Activated B cell treated with CpG ODN at 0.5 μM for 24 hours (primary cell): Measurements from ENCODE around the gene MAP3K13. TPM values are rescaled to one million over a fixed set of nuclear protein-coding genes. Genes with fewer than 3 reads are reported as not detected.
A peak's percentile ranks its signal among the peaks of the same experiment; 100 is the strongest.

Source experiments
- ATAC-seq: fragments of 200-7000 bp; cut with Tn5 transposase; one replicate; pipeline ENCODE4 v1.10.0; 2021; ENCODE audit warnings: low read depth, mild to moderate bottlenecking, moderate library complexity
- CTCF ChIA-PET: fragments of 350-600 bp; sonication (Branson Sonifier 250); formaldehyde crosslinking; loops from one replicate; lab custom pipeline; 2021; ENCODE audit warnings: antibody characterized with exemption; lab: Charles Lee
- POLR2A ChIA-PET: fragments of 350-600 bp; sonication (Branson Sonifier 250); formaldehyde crosslinking; loops from one replicate; lab custom pipeline; 2021; ENCODE audit warnings: antibody characterized with exemption; lab: Charles Lee
- DNase-seq: peaks from one replicate; pipeline ENCODE4 v3.0.0; 2022
- H3K27ac Mint-ChIP-seq: one replicate; pipeline ENCODE4 v1.8.0; 2020; ENCODE audit warnings: mixed read lengths
- H3K27me3 Mint-ChIP-seq: one replicate; pipeline ENCODE4 v1.8.0; 2021; ENCODE audit warnings: mixed read lengths
- H3K36me3 Mint-ChIP-seq: one replicate; pipeline ENCODE4 v1.8.0; 2021; ENCODE audit warnings: low read depth, mixed read lengths
- H3K4me1 Mint-ChIP-seq: one replicate; pipeline ENCODE4 v1.8.0; 2021; ENCODE audit warnings: mixed read lengths
- H3K4me3 Mint-ChIP-seq: one replicate; pipeline ENCODE4 v1.8.0; 2020; ENCODE audit warnings: mild to moderate bottlenecking, mixed read lengths
- H3K9me3 Mint-ChIP-seq: one replicate; pipeline ENCODE4 v1.8.0; 2020; ENCODE audit warnings: mixed read lengths
- intact Hi-C: fragments of 100-400 bp; cut with micrococcal nuclease; formaldehyde crosslinking; loops from one replicate; pipeline ENCODE4 v1.15.1; 2024
- total RNA-seq: library from RNA; stranded (reverse); gene quantifications from 2 replicates; pipeline ENCODE4 v1.2.3, GENCODE V29; 2022
- TF ChIP-seq, protein P1 (sequence below): fragments of 200-600 bp; IDR thresholded peaks from one replicate; pipeline ENCODE4 v1.8.0; 2022; ENCODE audit warnings: antibody characterized with exemption, mild to moderate bottlenecking

MAP3K13 gene
- total RNA-seq, 1 donor from 2014 or later, result 10.5 TPM

DNA sequence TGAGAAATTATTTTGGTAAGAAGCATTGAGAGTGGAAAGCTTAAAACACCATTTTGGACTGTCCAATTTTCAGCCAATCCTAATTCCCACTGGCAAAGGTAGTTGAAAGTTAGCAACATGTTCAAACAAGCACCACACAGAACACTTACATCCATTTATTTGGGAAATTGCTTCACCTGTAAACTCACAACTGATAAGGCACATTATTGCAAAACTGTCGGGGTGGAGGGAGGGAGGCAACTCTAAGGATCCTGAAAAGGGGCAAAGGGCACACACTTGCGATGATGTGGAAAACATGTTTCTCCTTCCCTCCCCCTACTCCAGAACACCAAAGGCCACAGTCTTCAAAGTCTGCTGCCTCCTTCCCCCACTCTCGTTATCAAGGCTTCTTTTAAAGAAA lies 126.5 kb downstream of the MAP3K13 start:
- ChIA-PET POLR2A (no interaction called here), CTCF (no interaction called here)
- intact Hi-C loops, result no loop called here
- TF ChIP-seq, protein P1, sequence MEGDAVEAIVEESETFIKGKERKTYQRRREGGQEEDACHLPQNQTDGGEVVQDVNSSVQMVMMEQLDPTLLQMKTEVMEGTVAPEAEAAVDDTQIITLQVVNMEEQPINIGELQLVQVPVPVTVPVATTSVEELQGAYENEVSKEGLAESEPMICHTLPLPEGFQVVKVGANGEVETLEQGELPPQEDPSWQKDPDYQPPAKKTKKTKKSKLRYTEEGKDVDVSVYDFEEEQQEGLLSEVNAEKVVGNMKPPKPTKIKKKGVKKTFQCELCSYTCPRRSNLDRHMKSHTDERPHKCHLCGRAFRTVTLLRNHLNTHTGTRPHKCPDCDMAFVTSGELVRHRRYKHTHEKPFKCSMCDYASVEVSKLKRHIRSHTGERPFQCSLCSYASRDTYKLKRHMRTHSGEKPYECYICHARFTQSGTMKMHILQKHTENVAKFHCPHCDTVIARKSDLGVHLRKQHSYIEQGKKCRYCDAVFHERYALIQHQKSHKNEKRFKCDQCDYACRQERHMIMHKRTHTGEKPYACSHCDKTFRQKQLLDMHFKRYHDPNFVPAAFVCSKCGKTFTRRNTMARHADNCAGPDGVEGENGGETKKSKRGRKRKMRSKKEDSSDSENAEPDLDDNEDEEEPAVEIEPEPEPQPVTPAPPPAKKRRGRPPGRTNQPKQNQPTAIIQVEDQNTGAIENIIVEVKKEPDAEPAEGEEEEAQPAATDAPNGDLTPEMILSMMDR, result no peak
- Mint-ChIP-seq H3K4me1 (no peaks in the 10 kb centered on the region), H3K36me3 (peaks cover 73% of the 10 kb centered on the region), H3K27me3 (no peaks in the 10 kb centered on the region), H3K4me3 (no peak overlapping the region), H3K9me3 (no peaks in the 10 kb centered on the region), H3K27ac (no peak overlapping the region)
- ATAC-seq (no peak), DNase-seq (no peak)

DNA sequence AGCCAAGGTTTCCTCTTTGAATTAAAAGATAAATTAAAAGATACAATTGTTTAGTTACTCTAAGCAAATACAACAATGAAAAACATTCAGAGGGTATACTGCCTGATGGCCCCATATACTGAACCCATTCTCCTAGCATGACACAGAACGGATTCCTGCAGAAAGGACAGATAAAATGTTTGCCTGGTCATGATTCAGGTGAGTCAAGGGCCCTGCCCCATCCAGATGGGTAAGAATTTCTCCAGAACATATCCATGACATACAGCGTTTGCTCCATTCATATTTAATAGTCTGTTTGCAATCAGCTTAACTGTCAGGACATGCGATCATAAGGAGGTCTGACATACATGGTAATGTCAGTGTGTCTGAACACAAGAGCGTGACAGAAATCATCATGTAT lies 127.3 kb downstream of the MAP3K13 start:
- Mint-ChIP-seq H3K4me1 (no peaks in the 10 kb centered on the region), H3K9me3 (no peaks in the 10 kb centered on the region), H3K27ac (no peak overlapping the region), H3K36me3 (peaks cover 76% of the 10 kb centered on the region), H3K4me3 (no peak overlapping the region), H3K27me3 (no peaks in the 10 kb centered on the region)
- CTCF ChIA-PET, result no interaction called here
- POLR2A ChIA-PET, result no interaction called here
- intact Hi-C loops, result no loop called here
- TF ChIP-seq, protein P1, result no peak
- ATAC-seq (no peak), DNase-seq (no peak)

DNA sequence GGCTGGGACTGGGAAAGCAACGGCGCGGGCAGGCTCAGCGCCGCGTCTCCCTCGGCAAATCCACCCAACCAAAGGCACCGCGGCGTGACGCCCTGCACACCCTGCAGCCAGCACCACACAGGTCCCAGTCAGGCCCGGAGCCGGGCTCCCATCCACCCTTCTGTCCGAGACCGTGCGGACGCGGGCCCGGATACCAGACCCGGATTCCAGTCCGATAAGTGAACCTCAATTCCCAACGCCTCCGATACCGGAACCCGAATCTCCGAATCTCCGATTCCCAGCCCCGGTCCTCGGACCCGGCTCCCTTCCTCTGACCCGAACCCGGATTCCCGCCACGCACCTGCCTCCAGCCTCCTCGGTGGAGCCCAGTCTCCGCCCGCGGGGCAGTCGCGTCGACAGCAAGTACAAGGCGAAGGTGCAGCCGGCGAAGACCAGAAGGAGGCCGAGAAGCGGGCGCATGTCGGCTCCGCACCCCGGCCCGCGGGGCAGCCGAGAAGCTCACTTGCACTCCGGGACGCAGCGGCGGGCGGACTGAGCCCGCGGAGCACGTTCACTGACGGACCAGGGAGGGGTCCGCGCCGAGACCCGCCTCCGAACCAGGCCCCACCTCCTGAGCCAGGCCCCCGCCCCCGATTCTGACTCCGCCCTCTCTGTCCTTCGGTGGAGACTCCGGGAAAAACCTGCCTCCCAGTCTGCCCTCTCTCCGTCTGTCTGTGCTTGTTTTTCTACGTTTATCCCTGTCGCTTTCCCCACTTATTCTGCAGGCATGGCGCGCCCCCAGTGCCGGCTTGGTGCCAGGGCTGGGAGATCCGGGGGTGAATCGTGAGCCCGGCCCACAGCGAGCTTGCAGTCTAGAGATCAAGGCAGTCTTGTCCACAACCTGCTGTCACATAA lies 135.8 kb downstream of the MAP3K13 start, which contains the start of gene TMEM41A:
TMEM41A (minus strand) TSS at position 533 of the 894 bp plus-strand sequence; CDS start at position 459, 74 bp downstream.
- ATAC-seq (peak; percentile 99), DNase-seq (peak; percentile 86)
- Mint-ChIP-seq H3K4me1 (peaks cover 19% of the 10 kb centered on the region), H3K27ac (peak within 1 kb of the TSS; percentile 73), H3K27me3 (no peaks in the 10 kb centered on the region), H3K9me3 (peaks cover 3% of the 10 kb centered on the region), H3K36me3 (peaks cover 33% of the 10 kb centered on the region), H3K4me3 (peak within 1 kb of the TSS; percentile 92)
- TF ChIP-seq, protein P1, result no peak
- POLR2A ChIA-PET, result interaction anchor here (1.0 to 1.1 kb wide), 2 partner anchors 37 to 87 kb away, joined by 5 to 8 read pairs; partner anchors contain the start of gene SENP2
- CTCF ChIA-PET, result no interaction called here
- intact Hi-C loops, result loop anchor here (1.0 to 5.0 kb wide), 4 partner anchors 61 to 610 kb away; partner anchors contain the start of genes ETV5 and SENP2

GRCh38 chr3:185502987-185503386 lies 140.1 kb downstream of the MAP3K13 start:
- Mint-ChIP-seq H3K27ac (no peak overlapping the region), H3K27me3 (peaks cover 10% of the 10 kb centered on the region), H3K4me1 (peaks cover 10% of the 10 kb centered on the region), H3K9me3 (peaks cover 3% of the 10 kb centered on the region), H3K36me3 (peaks cover 8% of the 10 kb centered on the region), H3K4me3 (no peak overlapping the region)
- ATAC-seq (no peak), DNase-seq (no peak)
- POLR2A ChIA-PET, result no interaction called here
- TF ChIP-seq, protein P1, result no peak
- CTCF ChIA-PET, result no interaction called here
- intact Hi-C loops, result no loop called here

DNA sequence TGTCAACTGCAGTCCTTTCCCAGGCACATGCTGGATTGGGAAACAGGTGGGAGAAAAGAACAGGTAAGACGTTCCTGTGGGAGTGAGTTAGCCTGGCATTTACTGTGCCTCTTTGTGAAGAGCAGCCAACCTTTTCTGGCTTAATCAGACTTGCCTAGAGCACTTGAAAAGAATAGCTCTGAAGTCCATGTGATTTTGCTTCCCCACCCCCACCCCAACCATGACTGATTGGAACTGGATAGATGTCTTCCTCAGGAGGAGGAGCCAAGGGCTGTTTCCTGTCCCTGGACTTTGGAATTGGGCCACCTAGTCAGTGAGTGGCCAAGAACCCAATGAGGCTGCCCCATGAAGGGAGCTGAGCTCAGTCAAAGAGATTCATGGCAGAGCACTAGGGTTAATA lies 140.6 kb downstream of the MAP3K13 start:
- no peak for ATAC-seq
- intact Hi-C loops, result no loop called here
- Mint-ChIP-seq H3K36me3 (peaks cover 4% of the 10 kb centered on the region), H3K27ac (no peak overlapping the region), H3K4me3 (no peak overlapping the region), H3K9me3 (peaks cover 3% of the 10 kb centered on the region), H3K4me1 (peaks cover 6% of the 10 kb centered on the region), H3K27me3 (peaks cover 10% of the 10 kb centered on the region)
- ChIA-PET POLR2A (interaction anchor here (0.6 kb wide), 1 partner anchor 44 kb away, joined by 4 read pairs; no protein-coding TSS in a partner anchor), CTCF (no interaction called here)
- no peak for DNase-seq
- TF ChIP-seq, protein P1, result no peak
